SH-SY5Y (cell line): ENCODE data around the gene SNAI1.

Experiments
- GATA2 ChIP-seq: IDR thresholded peaks from 2 replicates; pipeline ENCODE4 v1.6.1; 2011; ENCODE audit warnings: mild to moderate bottlenecking, low read depth, low read length
- GATA3 ChIP-seq: IDR thresholded peaks from 2 replicates; pipeline ENCODE4 v1.6.1; 2011; ENCODE audit warnings: low read depth, mild to moderate bottlenecking, low read length, moderate library complexity

GRCh38 chr20:49961413-49961812, 21.4 kb upstream of the SNAI1 start:
- TF ChIP-seq GATA2 (no peak), GATA3 (no peak)
